ENCODE results near the gene PDE10A.
"Not testable (repeated sequence)": the region's sequence is repeated elsewhere in the genome, so short reads cannot be mapped to it uniquely, and the experiment has no call there.

The PDE10A gene

GRCh38 chr6:165592947-165593346 is 70.1 kb downstream of the PDE10A start:
- DNase-seq (ENCODE audit: low read depth in 3 of 3, low spot score in 1 of 3): not testable (repeated sequence)

GRCh38 chr6:165588515-165588914 is 74.5 kb downstream of the PDE10A start:
- no peak for DNase-seq (ENCODE audit: low read depth in 3 of 3, low spot score in 1 of 3)

GRCh38 chr6:165587206-165587605 is 75.8 kb downstream of the PDE10A start:
- DNase-seq (ENCODE audit: low read depth in 3 of 3, low spot score in 1 of 3): no peak

GRCh38 chr6:165586706-165587105 is 76.3 kb downstream of the PDE10A start:
- no peak for DNase-seq (ENCODE audit: low read depth in 3 of 3, low spot score in 1 of 3)

- DNase-seq (ENCODE audit: low read depth in 3 of 3, low spot score in 1 of 3): no peak
Observed at GRCh38 chr6:165585060-165585459, 78.0 kb downstream of the PDE10A start.

GRCh38 chr6:165584541-165584940 is 78.5 kb downstream of the PDE10A start:
- no peak for DNase-seq (ENCODE audit: low read depth in 3 of 3, low spot score in 1 of 3)

- DNase-seq (ENCODE audit: low read depth in 3 of 3, low spot score in 1 of 3): no peak
Observed at GRCh38 chr6:165581678-165582077, 81.4 kb downstream of the PDE10A start.

- DNase-seq (ENCODE audit: low read depth in 3 of 3, low spot score in 1 of 3): no peak
Observed at GRCh38 chr6:165580136-165580535, 82.9 kb downstream of the PDE10A start.

- DNase-seq (ENCODE audit: low read depth in 3 of 3, low spot score in 1 of 3): no peak
Observed at GRCh38 chr6:165579151-165579550, 83.9 kb downstream of the PDE10A start.

GRCh38 chr6:165577556-165577955 is 85.5 kb downstream of the PDE10A start:
- DNase-seq (ENCODE audit: low read depth in 3 of 3, low spot score in 1 of 3): no peak

GRCh38 chr6:165575158-165575549 is 87.9 kb downstream of the PDE10A start:
- DNase-seq (ENCODE audit: low read depth in 3 of 3, low spot score in 1 of 3): no peak

GRCh38 chr6:165574220-165575157 is 88.6 kb downstream of the PDE10A start:
- DNase-seq (ENCODE audit: low read depth in 3 of 3, low spot score in 1 of 3): no peak

GRCh38 chr6:165573671-165574070 is 89.4 kb downstream of the PDE10A start:
- DNase-seq (ENCODE audit: low read depth in 3 of 3, low spot score in 1 of 3): no peak

- DNase-seq (ENCODE audit: low read depth in 3 of 3, low spot score in 1 of 3): no peak
Observed at GRCh38 chr6:165571721-165572132, 91.3 kb downstream of the PDE10A start.

GRCh38 chr6:165571068-165571682 is 91.9 kb downstream of the PDE10A start:
- DNase-seq (ENCODE audit: low read depth in 3 of 3, low spot score in 1 of 3): no peak

GRCh38 chr6:165568326-165568725 is 94.7 kb downstream of the PDE10A start:
- DNase-seq (ENCODE audit: low read depth in 3 of 3, low spot score in 1 of 3): no peak

GRCh38 chr6:165566088-165566828 is 96.8 kb downstream of the PDE10A start:
- DNase-seq (ENCODE audit: low read depth in 3 of 3, low spot score in 1 of 3): no peak

GRCh38 chr6:165562421-165563090 is 100.5 kb downstream of the PDE10A start:
- DNase-seq (ENCODE audit: low read depth in 3 of 3, low spot score in 1 of 3): no peak

GRCh38 chr6:165559632-165560031 is 103.4 kb downstream of the PDE10A start:
- no peak for DNase-seq (ENCODE audit: low read depth in 3 of 3, low spot score in 1 of 3)

- not testable (repeated sequence) for DNase-seq (ENCODE audit: low read depth in 3 of 3, low spot score in 1 of 3)
Observed at GRCh38 chr6:165558097-165558496, 104.9 kb downstream of the PDE10A start.

- DNase-seq (ENCODE audit: low read depth in 3 of 3, low spot score in 1 of 3): no peak
Observed at GRCh38 chr6:165557674-165558073, 105.4 kb downstream of the PDE10A start.
